Stimulated activated CD4-positive, alpha-beta T cell treated with anti-CD3 and anti-CD28 coated beads, Interleukin-15, amount 100 ng/mL, for 48 hours (primary cell): ENCODE measurements around the gene P4HTM.
"Not testable (repeated sequence)": the region's sequence is repeated elsewhere in the genome, so short reads cannot be mapped to it uniquely, and the experiment has no call there.

Source experiments
- DNase-seq, 2 donors: peaks; one replicate each; pipeline ENCODE4 v3.0.0-alpha.2; 2020; ENCODE audit warnings: low read depth in 2 of 2

P4HTM gene

GRCh38 chr3:49008627-49009026, 18.6 kb downstream of the P4HTM start:
- DNase-seq = not testable (repeated sequence)

DNA sequence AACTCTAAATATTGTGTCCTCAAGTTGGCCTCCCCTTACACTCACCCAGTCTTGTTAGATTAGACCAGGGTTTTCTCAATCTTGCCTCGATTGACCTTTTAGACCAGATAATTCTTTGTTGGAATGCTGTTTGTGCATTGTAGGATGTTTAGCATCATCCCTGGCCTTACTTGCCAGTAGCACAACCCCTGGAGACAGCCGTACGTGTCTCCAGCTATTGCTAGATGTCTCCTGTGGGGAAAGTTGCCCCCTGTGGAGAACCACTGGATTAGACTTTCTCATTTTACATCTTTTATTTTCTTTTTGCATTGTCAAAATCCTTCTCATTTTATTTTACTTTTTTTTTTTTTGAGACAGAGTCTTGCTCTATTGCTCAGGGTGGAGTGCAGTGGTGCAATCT, 19.4 kb downstream of the P4HTM start:
- DNase-seq = no peak

- DNase-seq = no peak
Measured at GRCh38 chr3:49012441-49013017, 22.5 kb downstream of the P4HTM start.

- no peak for DNase-seq
Measured at GRCh38 chr3:49013113-49013737, 23.2 kb downstream of the P4HTM start.

GRCh38 chr3:49013738-49014660, 24.0 kb downstream of the P4HTM start:
- DNase-seq = peak in 1 of 2 donors; percentile 40

- DNase-seq = no peak
Measured at GRCh38 chr3:49015072-49015471, 25.0 kb downstream of the P4HTM start.

DNA sequence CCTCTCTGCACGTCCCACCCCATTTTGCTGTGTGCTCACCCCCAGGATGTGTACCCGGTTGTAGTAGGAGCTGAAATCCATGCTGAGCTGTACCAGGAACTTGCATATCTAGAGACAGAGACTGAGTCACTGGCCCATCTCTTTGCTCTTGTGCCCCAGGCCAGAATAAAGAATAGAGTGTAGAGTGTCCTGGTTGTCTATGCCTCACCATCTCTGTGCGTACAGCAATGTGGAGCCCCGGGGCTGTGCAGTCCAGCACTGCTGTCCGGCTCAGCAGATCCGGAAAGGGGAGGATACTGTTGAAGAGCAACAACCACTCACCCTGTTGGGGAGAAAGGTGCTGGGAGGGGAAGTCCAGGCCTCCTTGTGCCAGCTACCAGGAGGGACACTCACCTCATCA, 25.7 kb downstream of the P4HTM start:
- DNase-seq = no peak

GRCh38 chr3:49016414-49017228, 26.6 kb downstream of the P4HTM start:
- no peak for DNase-seq

GRCh38 chr3:49017229-49017970, 27.4 kb downstream of the P4HTM start:
- DNase-seq = no peak

- DNase-seq = peak in 1 of 2 donors; percentile 40
Measured at GRCh38 chr3:49017971-49018706, 28.1 kb downstream of the P4HTM start, which contains the start of gene DALRD3. Gene DALRD3, minus strand, starts transcription at chr3:49018580. Its CDS starts 16 bp downstream, at chr3:49018564.

- no peak for DNase-seq
Measured at GRCh38 chr3:49018707-49019006, 28.6 kb downstream of the P4HTM start.

DNA sequence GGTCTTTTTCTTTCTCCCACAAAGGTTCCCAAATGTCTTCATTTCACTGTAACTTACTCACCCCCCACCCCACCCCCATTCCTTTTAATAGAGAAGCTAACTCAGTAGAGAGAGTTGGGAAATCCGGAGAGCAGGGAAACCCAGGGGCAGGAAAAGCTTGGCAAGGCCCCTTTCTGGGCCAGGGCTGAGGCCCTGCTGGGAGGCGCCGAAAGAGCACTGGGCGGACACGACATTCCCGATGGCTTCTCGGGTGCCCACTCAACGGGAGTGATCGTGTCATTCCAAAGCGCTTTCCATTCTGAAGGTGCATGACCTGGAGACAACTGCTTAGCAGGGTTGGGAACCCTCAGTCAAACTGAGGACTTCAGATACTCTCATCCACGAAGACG, 29.9 kb downstream of the P4HTM start:
- DNase-seq = no peak

DNA sequence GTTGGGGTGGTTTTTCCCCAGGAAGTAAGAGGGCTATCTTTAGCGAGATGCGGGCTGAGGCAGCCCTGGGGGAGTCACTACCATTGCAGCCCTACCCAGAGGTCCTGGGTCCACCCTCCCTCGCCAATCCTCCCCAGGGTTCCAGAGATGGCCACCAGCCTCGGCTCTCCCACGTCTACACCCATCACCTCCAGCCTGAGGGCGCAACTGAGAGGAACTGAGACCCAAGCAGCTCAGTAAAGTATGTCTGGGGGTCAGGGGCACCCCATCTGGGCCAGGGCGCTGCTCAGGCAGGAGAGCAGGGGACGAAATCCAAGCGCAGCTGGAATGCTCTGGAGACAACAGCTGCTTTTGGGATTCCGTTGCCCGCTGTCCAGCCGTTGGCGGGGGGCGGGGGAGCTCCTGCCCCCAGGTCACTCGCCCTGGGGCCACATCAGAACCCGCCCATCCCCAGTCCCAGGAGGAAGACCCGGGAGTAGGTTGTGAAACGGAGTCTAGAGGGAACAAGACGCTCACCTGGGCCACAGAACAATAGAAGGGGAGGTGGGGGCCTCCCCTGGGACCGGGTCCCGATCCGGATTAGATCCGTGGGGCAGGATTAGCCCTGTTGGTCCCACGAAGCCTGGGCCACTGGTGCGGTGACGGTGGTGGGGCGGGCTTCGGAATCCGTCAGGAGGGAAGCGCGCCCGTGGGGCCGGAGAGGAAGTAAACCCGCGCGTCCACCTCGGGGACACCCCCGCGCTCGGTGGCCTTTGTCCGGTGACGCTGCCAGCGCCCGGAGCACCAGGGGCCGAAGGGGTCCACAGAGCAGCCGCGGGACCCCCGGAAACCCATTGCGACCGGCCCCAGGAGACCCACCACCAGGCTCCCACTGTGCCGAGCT, 30.5 kb downstream of the P4HTM start:
- no peak for DNase-seq

- DNase-seq = peak; percentile 97 to 99
Measured at GRCh38 chr3:49021213-49021812, 31.3 kb downstream of the P4HTM start.

- peak; percentile 88 to 90 for DNase-seq
Measured at GRCh38 chr3:49021813-49022687, 32.0 kb downstream of the P4HTM start, which contains the start of gene NDUFAF3. Gene NDUFAF3, plus strand, starts transcription at chr3:49022121. Its CDS starts 24 bp downstream, at chr3:49022145.

GRCh38 chr3:49022688-49023171, 32.7 kb downstream of the P4HTM start:
- DNase-seq = no peak

GRCh38 chr3:49023775-49024174, 33.7 kb downstream of the P4HTM start:
- DNase-seq = no peak

- DNase-seq = no peak
Measured at GRCh38 chr3:49024449-49024848, 34.4 kb downstream of the P4HTM start.
